HG03066 (cell line): ENCODE measurements around the gene C2orf81.
"Not testable (repeated sequence)": the region's sequence is repeated elsewhere in the genome, so short reads cannot be mapped to it uniquely, and the experiment has no call there.

Experiments
- ATAC-seq: cut with Tn5 transposase; IDR thresholded peaks from one replicate; pipeline ENCODE4 v1.9.1; 2021; ENCODE audit warnings: low read depth; ENCODE audit not compliant: unreplicated experiment

C2orf81 gene

GRCh38 chr2:74424995-74425406, 3.6 kb upstream of the C2orf81 start:
- no peak for ATAC-seq

GRCh38 chr2:74424139-74424992, 2.9 kb upstream of the C2orf81 start:
- ATAC-seq = no peak

GRCh38 chr2:74423231-74424095, 2.0 kb upstream of the C2orf81 start:
- no peak for ATAC-seq

GRCh38 chr2:74420443-74421103, 846 bp downstream of the C2orf81 start:
- not testable (repeated sequence) for ATAC-seq

- ATAC-seq = no peak
Observed at GRCh38 chr2:74420006-74420405, 1.4 kb downstream of the C2orf81 start.

GRCh38 chr2:74419345-74419744, 2.1 kb downstream of the C2orf81 start:
- ATAC-seq = no peak

- no peak for ATAC-seq
Observed at GRCh38 chr2:74418312-74418711, 3.1 kb downstream of the C2orf81 start.

GRCh38 chr2:74417763-74418162, 3.7 kb downstream of the C2orf81 start:
- no peak for ATAC-seq

GRCh38 chr2:74417197-74417596, 4.2 kb downstream of the C2orf81 start:
- no peak for ATAC-seq

GRCh38 chr2:74416778-74417177, 4.6 kb downstream of the C2orf81 start:
- ATAC-seq = no peak

- no peak for ATAC-seq
Observed at GRCh38 chr2:74415762-74416395, 5.5 kb downstream of the C2orf81 start.

GRCh38 chr2:74414881-74415761, 6.3 kb downstream of the C2orf81 start:
- ATAC-seq = no peak

- no peak for ATAC-seq
Observed at GRCh38 chr2:74414441-74414840, 7.0 kb downstream of the C2orf81 start.

- no peak for ATAC-seq
Observed at GRCh38 chr2:74413001-74413698, 8.3 kb downstream of the C2orf81 start.

- ATAC-seq = no peak
Observed at GRCh38 chr2:74407682-74408081, 13.7 kb downstream of the C2orf81 start.

- no peak for ATAC-seq
Observed at GRCh38 chr2:74406035-74406434, 15.4 kb downstream of the C2orf81 start.

- no peak for ATAC-seq
Observed at GRCh38 chr2:74401891-74402290, 19.5 kb downstream of the C2orf81 start.

- ATAC-seq = no peak
Observed at GRCh38 chr2:74399785-74400184, 21.6 kb downstream of the C2orf81 start.

GRCh38 chr2:74396149-74396548, 25.3 kb downstream of the C2orf81 start:
- ATAC-seq = no peak
